Activated CD4-positive, alpha-beta T cell treated with anti-CD3 and anti-CD28 coated beads, Interleukin-2, amount 10 ng/mL, durations not matched to agents 24 days and 14 days (primary cell): Measurements from ENCODE around the gene ADAR. TPM values are rescaled to one million over a fixed set of nuclear protein-coding genes. Genes with fewer than 3 reads are reported as not detected.

Experiments used
- DNase-seq: peaks from one replicate; pipeline ENCODE4 v3.0.0; 2022
- H3K27ac Mint-ChIP-seq: one replicate; pipeline ENCODE4 v1.8.0; 2022; ENCODE audit warnings: mild to moderate bottlenecking, mixed read lengths
- H3K27me3 Mint-ChIP-seq: one replicate; pipeline ENCODE4 v1.8.0; 2022; ENCODE audit warnings: mixed read lengths
- H3K36me3 Mint-ChIP-seq: one replicate; pipeline ENCODE4 v1.8.0; 2022; ENCODE audit warnings: low read depth, mild to moderate bottlenecking, mixed read lengths
- H3K4me1 Mint-ChIP-seq: one replicate; pipeline ENCODE4 v1.8.0; 2021; ENCODE audit warnings: mixed read lengths
- H3K4me3 Mint-ChIP-seq: one replicate; pipeline ENCODE4 v1.8.0; 2022; ENCODE audit warnings: mild to moderate bottlenecking, moderate library complexity, mixed read lengths
- H3K9me3 Mint-ChIP-seq: one replicate; pipeline ENCODE4 v1.8.0; 2021; ENCODE audit warnings: mixed read lengths
- intact Hi-C: fragments of 100-400 bp; cut with micrococcal nuclease; formaldehyde crosslinking; loops from one replicate; pipeline ENCODE4 v1.15.1; 2023
- total RNA-seq: library from RNA; stranded (reverse); gene quantifications from 2 replicates; pipeline ENCODE4 v1.2.3, GENCODE V29; 2022

Gene ADAR
- total RNA-seq, 1 donor from 2014 or later: 293 TPM

- Mint-ChIP-seq H3K27ac (no peak overlapping the region), H3K4me3 (no peak overlapping the region), H3K4me1 (peaks cover 5% of the 10 kb centered on the region), H3K9me3 (no peaks in the 10 kb centered on the region), H3K36me3 (peaks cover 81% of the 10 kb centered on the region), H3K27me3 (no peaks in the 10 kb centered on the region)
- DNase-seq: no peak
- intact Hi-C loops: no loop called here
Measured at GRCh38 chr1:154584267-154584994, 23.6 kb downstream of the ADAR start.

- H3K4me1 Mint-ChIP-seq: peaks cover 5% of the 10 kb centered on the region
- no peak overlapping the region for H3K27ac Mint-ChIP-seq
- H3K9me3 Mint-ChIP-seq: no peaks in the 10 kb centered on the region
Measured at GRCh38 chr1:154583773-154584172, 24.2 kb downstream of the ADAR start.

GRCh38 chr1:154582885-154583284 is 25.1 kb downstream of the ADAR start:
- Mint-ChIP-seq H3K9me3 (no peaks in the 10 kb centered on the region), H3K27me3 (no peaks in the 10 kb centered on the region), H3K4me1 (peaks cover 5% of the 10 kb centered on the region), H3K27ac (no peak overlapping the region), H3K4me3 (no peak overlapping the region), H3K36me3 (peaks cover 78% of the 10 kb centered on the region)
- DNase-seq: no peak
- intact Hi-C loops: no loop called here

More at GRCh38 chr1:154583773-154584172, 24.2 kb downstream of the ADAR start:
- Mint-ChIP-seq H3K27me3 (no peaks in the 10 kb centered on the region), H3K4me3 (no peak overlapping the region), H3K36me3 (peaks cover 81% of the 10 kb centered on the region)
- no peak for DNase-seq
- intact Hi-C loops: no loop called here

GRCh38 chr1:154581766-154582165 is 26.2 kb downstream of the ADAR start:
- no peak for DNase-seq
- Mint-ChIP-seq H3K4me3 (no peak overlapping the region), H3K27ac (no peak overlapping the region), H3K36me3 (peaks cover 67% of the 10 kb centered on the region), H3K4me1 (peaks cover 4% of the 10 kb centered on the region), H3K27me3 (no peaks in the 10 kb centered on the region), H3K9me3 (no peaks in the 10 kb centered on the region)
- intact Hi-C loops: no loop called here

GRCh38 chr1:154579374-154579773 is 28.6 kb downstream of the ADAR start:
- Mint-ChIP-seq H3K4me3 (no peak overlapping the region), H3K27me3 (no peaks in the 10 kb centered on the region), H3K27ac (peak overlapping the region; percentile 49), H3K9me3 (no peaks in the 10 kb centered on the region), H3K4me1 (peaks cover 4% of the 10 kb centered on the region), H3K36me3 (peaks cover 46% of the 10 kb centered on the region)
- intact Hi-C loops: no loop called here
- DNase-seq: no peak

GRCh38 chr1:154578058-154578418 is 29.9 kb downstream of the ADAR start:
- peaks cover 35% of the 10 kb centered on the region for H3K36me3 Mint-ChIP-seq
- intact Hi-C loops: no loop called here

GRCh38 chr1:154577346-154578057 is 30.5 kb downstream of the ADAR start:
- no peak overlapping the region for H3K4me3 Mint-ChIP-seq
- DNase-seq: no peak
- no peaks in the 10 kb centered on the region for H3K9me3 Mint-ChIP-seq
- peaks cover 34% of the 10 kb centered on the region for H3K36me3 Mint-ChIP-seq
- H3K4me1 Mint-ChIP-seq: no peaks in the 10 kb centered on the region
- intact Hi-C loops: no loop called here
- H3K27me3 Mint-ChIP-seq: no peaks in the 10 kb centered on the region
- H3K27ac Mint-ChIP-seq: no peak overlapping the region

More at GRCh38 chr1:154578058-154578418, 29.9 kb downstream of the ADAR start:
- no peaks in the 10 kb centered on the region for H3K27me3 Mint-ChIP-seq
- H3K27ac Mint-ChIP-seq: no peak overlapping the region
- no peaks in the 10 kb centered on the region for H3K4me1 Mint-ChIP-seq
- H3K9me3 Mint-ChIP-seq: no peaks in the 10 kb centered on the region
- DNase-seq: no peak
- no peak overlapping the region for H3K4me3 Mint-ChIP-seq

GRCh38 chr1:154575951-154576566 is 31.9 kb downstream of the ADAR start:
- intact Hi-C loops: no loop called here
- Mint-ChIP-seq H3K36me3 (peaks cover 23% of the 10 kb centered on the region), H3K4me3 (no peak overlapping the region), H3K27me3 (peaks cover under 1% of the 10 kb centered on the region), H3K27ac (peak overlapping the region; percentile 35), H3K4me1 (no peaks in the 10 kb centered on the region), H3K9me3 (no peaks in the 10 kb centered on the region)
- no peak for DNase-seq

- H3K27me3 Mint-ChIP-seq: peaks cover 2% of the 10 kb centered on the region
- H3K27ac Mint-ChIP-seq: peak overlapping the region; percentile 13
- H3K36me3 Mint-ChIP-seq: peaks cover 20% of the 10 kb centered on the region
- H3K4me1 Mint-ChIP-seq: no peaks in the 10 kb centered on the region
- intact Hi-C loops: no loop called here
- no peaks in the 10 kb centered on the region for H3K9me3 Mint-ChIP-seq
- H3K4me3 Mint-ChIP-seq: no peak overlapping the region
- no peak for DNase-seq
Measured at GRCh38 chr1:154575147-154575927, 32.6 kb downstream of the ADAR start.

GRCh38 chr1:154574716-154575115 is 33.3 kb downstream of the ADAR start:
- Mint-ChIP-seq H3K27ac (no peak overlapping the region), H3K4me3 (no peak overlapping the region), H3K36me3 (peaks cover 18% of the 10 kb centered on the region), H3K9me3 (no peaks in the 10 kb centered on the region), H3K27me3 (peaks cover 3% of the 10 kb centered on the region), H3K4me1 (no peaks in the 10 kb centered on the region)
- no peak for DNase-seq
- intact Hi-C loops: no loop called here

GRCh38 chr1:154573168-154573510 is 34.8 kb downstream of the ADAR start:
- no peak for DNase-seq
- intact Hi-C loops: no loop called here
- H3K4me3 Mint-ChIP-seq: no peak overlapping the region
- H3K27ac Mint-ChIP-seq: no peak overlapping the region
- peaks cover 3% of the 10 kb centered on the region for H3K36me3 Mint-ChIP-seq
- H3K4me1 Mint-ChIP-seq: no peaks in the 10 kb centered on the region
- peaks cover 8% of the 10 kb centered on the region for H3K27me3 Mint-ChIP-seq
- H3K9me3 Mint-ChIP-seq: no peaks in the 10 kb centered on the region

- Mint-ChIP-seq H3K36me3 (peaks cover 3% of the 10 kb centered on the region), H3K4me3 (no peak overlapping the region), H3K9me3 (no peaks in the 10 kb centered on the region), H3K27ac (no peak overlapping the region), H3K4me1 (peaks cover 3% of the 10 kb centered on the region), H3K27me3 (peaks cover 13% of the 10 kb centered on the region)
- no peak for DNase-seq
- intact Hi-C loops: no loop called here
Measured at GRCh38 chr1:154572468-154573167, 35.4 kb downstream of the ADAR start.

GRCh38 chr1:154571964-154572288 is 36.1 kb downstream of the ADAR start:
- no peaks in the 10 kb centered on the region for H3K9me3 Mint-ChIP-seq
- no peak for DNase-seq
- H3K36me3 Mint-ChIP-seq: peaks cover 3% of the 10 kb centered on the region
- no peak overlapping the region for H3K27ac Mint-ChIP-seq
- H3K4me1 Mint-ChIP-seq: peaks cover 6% of the 10 kb centered on the region
- no peak overlapping the region for H3K4me3 Mint-ChIP-seq
- H3K27me3 Mint-ChIP-seq: peaks cover 19% of the 10 kb centered on the region
- intact Hi-C loops: no loop called here
